HG03097 (cell line): ENCODE measurements around the gene MRPL11.
"Not testable (repeated sequence)": the region's sequence is repeated elsewhere in the genome, so short reads cannot be mapped to it uniquely, and the experiment has no call there.

Source experiments
- ATAC-seq: cut with Tn5 transposase; IDR thresholded peaks from one replicate; pipeline ENCODE4 v1.9.1; 2021; ENCODE audit not compliant: unreplicated experiment, low FRiP score

The MRPL11 gene

DNA sequence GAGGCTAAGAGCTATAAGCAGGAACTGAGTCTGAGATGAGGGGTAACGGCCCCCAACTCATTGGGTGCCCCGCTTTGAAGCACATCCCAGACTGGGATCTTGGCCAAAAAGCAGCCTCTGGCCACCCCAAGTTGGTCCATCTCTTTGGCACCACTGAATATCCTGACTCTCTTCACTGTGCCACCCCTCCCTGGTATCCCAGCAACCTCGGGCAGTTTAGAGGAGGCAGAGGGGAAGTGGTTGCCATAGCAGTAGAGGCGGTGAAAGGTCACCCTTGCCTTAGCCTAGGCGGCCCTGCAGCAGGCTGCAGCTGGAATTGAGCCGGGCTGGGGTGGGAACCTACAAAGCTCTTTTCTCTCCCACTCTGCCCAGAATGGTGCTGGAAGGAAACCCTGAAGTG lies 29.1 kb upstream of the MRPL11 start:
- ATAC-seq = no peak

DNA sequence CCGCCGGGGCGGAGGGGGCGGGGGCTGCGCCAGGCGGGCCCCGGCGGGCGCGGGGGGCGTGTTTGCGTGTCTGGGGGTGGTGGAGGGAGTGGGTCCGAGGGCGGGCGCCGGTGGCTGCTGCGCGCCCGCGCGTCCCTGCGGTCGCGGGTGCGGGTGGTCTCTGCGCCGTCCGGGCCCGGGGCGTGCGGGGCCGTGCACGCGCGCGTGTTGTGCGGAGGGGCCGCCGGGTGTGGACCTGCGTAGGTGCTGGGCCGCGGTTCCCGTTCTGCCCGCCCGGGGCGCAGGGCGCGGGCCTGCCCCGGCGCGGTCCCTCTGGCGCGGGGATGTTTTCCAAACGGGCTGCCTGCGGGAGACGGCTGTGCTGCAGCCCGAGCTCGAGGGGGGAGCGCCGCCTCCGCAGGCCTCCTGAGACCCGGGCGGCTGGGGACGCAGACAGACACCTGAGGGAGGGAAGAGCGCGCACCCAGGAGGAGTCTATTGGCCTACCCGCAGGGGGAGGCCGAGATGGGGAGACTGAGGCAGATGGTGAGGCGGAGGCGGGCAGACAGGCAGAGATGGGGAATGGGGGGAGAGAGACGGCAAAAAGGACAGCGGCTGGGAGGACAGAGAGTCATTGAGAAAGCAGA lies 28.5 kb upstream of the MRPL11 start:
- ATAC-seq = no peak

DNA sequence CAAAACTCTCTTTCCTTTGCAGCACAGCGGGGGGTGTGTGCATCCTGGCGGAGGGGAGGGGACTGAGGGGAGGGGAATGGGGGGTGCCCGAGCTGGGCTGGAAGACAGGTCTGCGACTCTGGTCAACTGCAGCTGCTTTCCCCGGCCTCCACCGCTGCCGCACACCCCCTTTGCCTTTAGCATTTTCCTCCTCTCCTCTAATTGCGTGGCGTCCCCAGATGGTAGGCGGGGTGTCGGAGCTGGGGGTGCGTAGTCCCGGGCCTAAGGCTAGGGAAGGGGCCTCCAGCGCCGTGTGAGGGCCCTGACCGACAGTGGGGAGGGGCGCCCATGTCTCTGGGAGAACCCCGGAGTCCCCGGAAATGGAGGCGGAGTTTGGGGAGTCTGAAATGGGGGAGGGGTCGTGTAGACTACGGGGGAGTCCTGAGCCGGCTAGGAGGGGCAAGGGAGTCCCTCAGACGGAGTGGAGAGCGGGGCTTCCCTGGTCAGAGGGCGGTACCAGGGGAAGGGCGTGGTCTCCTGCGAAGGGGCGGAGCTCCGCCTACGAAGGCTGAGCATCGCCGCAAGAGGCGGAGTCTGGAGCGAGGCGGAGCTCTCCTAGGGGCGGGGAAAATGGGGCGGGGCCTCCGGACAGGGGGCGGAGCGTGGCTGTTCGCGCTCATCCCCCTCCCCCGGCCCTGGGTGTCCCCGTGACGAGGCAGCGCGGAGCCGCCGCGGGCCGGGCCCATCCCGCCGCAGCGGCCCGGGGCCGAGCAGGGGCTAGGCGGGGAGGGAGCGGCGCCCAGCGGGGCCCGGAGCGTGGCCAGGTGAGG lies 27.8 kb upstream of the MRPL11 start, which contains the start of gene PELI3:
Gene PELI3 (plus strand): TSS at position 681 of the 809 bp plus-strand sequence. CDS start 1,224 bp downstream, outside the sequence.
- peak; percentile 69 for ATAC-seq

DNA sequence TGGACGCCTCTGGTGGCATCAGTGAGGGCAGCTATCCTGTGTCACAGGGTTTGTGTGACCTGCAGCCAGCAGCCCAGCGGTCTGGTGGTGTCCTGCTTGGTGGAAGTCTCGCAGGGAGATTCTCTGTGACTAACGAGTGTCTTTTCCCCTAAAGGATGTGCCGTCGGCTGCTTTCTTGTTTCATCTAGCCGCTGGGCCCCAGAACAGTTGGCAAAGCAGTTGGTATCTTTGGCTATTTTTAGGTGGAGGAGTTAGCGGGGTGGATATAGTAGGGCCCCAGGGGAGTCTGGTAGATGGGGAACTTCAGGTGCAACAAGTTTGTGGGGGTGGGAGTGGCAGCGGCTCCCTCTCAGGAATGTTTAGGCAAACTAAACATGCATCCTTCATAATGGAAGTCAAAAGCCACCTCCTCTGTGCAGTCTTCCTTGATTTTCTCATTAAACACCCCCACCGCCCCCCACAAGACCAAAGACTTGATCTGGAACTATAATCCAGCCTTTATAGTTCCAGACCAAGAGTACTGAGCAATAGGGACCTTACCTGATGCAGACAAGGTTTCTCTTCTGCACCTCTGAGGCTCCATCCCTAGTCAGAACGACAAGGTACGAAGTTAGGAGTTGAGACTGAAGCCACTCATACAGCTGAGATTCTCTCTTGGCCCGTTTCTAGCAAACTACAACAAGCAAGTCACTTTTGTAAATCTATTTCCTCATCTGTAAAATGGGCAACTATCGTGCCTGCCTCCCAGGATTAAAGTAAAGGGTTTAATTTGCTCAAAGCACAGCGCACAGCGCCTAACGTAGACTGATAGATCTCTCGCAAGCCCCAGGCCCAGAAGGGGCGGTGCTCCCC lies 27.0 kb upstream of the MRPL11 start:
- no peak for ATAC-seq

DNA sequence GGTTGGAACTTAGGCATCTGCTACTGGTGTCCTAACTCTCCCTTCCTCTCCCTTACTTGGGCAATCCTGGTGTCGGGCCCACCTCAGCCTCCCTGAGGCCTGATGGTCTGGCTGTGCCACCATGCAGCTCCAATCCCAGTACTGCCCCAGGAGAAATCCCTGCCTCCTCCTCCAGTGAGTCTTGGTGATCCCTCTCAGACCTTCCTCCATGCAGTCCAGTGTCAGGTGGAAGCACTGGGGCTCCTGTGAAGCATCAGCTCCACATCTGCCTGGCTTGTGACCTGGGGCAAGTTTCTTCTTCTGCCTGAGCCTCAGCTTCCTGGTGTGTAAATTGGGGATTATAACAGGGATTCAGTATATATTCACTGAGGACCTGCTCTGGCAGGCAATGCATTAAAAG lies 26.3 kb upstream of the MRPL11 start:
- ATAC-seq = no peak

DNA sequence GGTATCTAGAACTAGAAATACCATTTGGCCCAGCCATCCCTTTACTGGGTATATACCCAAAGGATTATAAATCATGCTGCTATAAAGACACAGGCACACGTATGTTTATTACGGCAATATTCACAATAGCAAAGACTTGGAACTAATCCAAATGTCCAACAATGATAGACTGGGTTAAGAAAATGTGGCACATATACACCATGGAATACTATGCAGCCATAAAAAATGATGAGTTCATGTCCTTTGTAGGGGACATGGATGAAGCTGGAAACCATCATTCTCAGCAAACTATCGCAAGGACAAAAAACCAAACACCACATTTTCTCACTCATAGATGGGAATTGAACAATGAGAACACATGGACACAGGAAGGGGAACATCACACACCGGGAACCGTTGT lies 25.5 kb upstream of the MRPL11 start:
- not testable (repeated sequence) for ATAC-seq

DNA sequence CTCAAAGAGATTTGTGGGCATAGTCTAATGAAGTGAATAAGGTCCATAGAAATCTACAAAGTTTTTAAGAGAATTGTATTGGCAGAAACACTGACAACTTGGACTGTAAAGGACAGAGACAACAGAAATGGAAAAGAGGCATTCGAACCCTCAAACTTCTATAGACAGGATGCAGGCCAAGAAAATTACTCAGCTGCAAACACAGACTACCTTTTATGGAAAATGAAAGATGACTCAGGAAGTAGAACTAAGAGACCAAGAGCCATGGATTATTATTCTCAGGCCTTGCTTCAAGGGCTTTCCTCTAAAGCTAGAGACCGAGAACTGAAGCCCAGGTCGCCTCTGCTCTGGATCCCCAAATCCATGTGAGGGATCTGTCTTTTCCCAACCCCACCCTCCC lies 24.3 kb upstream of the MRPL11 start:
- no peak for ATAC-seq

DNA sequence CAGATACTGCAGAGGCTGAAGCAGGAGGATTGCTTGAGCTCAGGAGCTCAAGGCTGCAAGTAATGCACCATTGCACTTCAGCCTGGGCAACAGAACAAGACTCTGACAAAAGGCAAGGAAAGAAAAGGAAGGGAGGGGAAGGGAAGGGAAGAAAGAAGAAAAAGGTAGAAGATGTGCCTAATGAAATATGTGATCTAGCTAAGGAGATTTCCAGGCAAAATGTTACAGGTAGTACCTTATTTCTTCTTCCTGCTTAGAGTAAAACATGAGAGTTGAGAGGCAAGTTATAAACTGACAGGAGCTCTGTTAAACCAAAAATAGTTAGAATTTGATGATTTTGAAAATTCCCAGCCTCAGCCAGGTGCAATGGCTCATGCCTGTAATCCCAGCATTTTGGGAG lies 23.4 kb upstream of the MRPL11 start:
- no peak for ATAC-seq

DNA sequence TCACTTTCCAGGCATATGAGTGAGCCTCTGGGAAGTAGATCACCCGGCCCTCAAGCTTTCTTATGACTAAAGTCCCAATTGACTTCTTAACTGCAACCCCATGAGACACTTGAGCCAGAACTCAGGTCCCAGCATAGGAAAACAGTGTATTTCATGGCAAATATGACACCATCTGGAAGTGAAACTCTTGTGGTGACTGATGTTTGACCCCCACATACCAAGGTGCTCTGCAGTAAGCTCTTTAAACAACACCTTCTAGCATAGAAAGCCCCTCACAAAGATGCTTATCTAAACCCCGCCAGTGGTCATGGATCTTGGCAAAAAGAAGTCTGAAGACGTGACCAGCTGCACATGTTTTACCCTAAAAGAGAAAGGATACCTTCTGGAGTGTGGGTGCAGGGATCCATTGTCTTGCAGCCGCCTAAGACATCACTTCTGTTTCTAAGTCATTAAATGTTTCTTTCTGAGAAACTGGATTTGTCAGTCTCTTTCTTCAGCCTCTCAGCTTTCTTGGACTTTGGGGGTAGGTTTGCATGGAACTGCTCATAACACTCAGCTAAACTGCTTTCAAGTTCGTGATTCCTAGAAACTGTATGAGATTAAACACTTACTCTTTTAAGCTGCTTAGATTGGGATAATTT lies 20.6 kb upstream of the MRPL11 start:
- ATAC-seq = no peak

DNA sequence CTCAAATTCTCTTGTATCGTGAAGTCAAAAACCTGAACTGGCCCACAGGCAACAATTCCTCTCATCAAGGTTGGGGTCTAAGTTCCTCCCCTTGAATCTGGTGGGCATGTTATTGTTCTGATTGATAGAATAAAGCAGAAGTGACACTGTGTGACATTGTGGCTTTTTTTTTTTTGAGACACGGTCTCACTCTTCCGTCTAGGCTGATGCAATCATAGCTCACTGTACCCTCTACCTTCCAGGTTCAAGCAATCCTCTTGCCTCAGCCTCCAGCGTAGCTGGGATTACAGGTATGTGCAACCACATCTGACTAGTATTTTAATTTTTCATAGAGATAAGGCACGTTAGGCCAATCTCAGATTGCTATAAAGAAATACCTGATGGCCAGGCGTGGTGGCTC lies 19.2 kb upstream of the MRPL11 start:
- ATAC-seq = no peak

DNA sequence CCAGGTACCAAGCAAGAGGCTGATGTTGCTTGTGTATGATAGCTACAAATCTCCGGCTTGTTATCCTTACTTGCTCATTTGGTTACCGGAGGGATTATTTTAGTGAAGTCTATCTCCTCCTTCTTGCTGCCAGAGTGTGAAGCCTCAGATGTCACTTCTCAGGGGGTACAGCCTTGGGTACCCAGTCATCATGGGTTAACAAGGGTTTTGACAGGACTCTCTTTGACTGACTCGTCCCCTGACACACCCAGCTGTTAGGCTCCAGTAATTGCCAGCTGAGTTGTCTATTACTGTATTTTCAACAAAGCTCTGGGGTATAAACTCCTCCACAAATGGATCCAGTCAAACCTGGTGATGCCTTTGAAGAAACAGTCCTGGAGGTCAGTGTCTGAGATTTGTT lies 16.2 kb upstream of the MRPL11 start:
- no peak for ATAC-seq

DNA sequence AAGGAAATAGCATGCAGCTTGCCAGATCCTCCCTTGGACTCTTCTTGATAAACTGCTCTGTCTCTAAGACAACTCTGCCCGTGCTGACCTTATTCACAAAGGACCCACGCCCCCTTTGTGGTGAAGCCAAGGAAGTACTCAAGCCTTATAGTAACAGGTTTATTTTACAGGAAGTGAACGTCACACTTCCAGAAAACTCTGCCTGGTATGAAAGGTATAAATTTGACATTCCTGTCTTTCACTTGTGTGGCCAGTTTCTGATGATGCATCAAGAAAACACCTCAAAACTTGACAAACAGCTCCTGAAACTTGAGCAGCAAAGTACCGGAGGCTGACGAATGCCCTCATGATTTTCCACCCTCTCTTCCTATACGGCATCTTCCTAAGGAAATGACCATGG lies 15.6 kb upstream of the MRPL11 start:
- no peak for ATAC-seq

DNA sequence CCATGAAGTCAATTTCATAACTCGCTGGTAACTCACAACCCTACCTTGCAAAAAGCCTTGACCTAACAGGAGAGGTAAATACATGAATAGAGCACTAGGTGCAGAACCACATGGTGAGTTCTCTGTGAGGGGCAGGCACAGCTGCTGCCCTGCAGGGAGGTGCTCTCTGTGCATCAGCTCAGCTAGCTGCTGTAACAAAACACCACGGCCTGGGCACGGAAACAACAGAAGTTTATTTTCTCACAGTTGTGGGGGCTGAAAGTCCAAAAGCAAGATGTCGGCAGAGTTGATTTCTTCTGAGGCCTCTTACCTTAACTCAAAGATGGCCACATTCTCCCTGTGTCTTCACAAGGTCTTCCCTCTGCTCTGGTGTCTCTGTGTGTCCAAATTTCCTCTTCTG lies 13.0 kb upstream of the MRPL11 start:
- ATAC-seq = no peak

DNA sequence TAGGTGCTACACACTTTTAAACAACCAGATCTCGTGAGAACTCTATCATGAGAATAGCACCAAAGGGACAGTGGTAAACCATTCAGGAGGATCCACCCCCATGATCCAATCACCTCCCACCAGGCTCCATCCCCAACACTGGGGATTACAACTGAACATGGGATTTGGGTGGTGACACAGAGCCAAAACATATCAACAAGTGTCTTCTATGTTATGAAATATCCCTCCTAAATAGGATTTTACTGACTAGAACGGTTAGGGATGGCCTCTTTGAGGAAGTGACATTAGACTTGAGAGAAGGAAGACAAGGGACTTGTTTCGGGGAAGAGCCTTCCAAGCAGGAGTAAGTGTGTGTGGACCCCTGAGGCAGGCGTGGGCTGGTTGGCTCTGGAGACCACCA lies 11.9 kb upstream of the MRPL11 start:
- ATAC-seq = no peak

DNA sequence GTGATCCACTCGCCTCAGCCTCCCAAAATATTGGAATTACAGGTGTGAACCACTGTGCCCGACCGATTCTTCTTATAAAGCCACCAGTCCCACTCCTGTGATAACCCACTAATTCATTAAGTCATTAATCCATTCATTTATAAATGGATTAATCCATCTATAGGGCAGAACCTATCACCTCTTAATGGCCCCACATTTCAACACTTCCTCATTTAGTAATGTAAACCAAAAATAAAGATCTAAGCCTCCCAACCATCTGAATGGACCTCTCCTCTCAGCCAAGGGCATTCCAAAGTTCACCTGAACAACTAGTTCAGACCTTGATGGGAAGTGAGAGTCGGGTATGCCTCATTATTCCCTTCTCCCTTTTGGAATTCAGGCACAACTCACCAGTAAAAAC lies 9.9 kb upstream of the MRPL11 start:
- no peak for ATAC-seq

DNA sequence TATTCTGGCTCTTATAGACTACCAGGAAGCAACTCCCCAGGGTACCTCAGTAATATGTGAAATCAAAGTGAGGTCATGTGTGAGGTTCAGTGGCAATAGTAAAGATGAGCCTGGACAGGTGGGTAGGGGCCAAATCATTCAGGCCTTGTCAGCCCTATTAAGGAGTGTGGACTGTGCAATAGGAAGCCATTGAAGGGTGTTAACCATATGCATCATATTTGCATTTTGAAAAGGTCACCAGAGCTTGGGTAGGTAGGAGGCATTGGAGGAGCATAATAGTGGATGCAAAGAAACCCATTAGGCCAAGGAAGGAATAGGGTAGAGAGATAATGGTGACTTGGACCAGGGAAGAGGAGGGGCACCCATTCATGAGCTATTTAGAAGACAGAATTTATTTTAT lies 8.4 kb upstream of the MRPL11 start:
- ATAC-seq = no peak

DNA sequence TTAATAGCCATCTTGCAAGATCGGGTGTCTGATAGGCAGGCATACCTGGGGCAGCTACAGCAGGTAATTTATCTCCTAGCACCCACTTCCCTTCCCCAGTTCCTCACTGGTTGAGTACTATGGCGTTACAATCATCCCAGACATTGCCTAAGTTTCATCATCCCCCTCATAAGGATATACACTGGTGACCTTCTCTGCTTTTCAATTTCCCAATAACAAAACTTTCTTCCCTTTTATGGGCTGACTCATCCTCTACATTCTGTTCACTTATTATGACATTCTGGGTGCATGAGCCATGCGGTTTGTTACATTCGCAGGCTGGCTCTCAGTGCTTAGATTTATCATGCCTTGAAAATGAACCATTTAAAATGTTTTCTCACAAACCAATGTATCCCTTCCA lies 5.0 kb upstream of the MRPL11 start:
- no peak for ATAC-seq

DNA sequence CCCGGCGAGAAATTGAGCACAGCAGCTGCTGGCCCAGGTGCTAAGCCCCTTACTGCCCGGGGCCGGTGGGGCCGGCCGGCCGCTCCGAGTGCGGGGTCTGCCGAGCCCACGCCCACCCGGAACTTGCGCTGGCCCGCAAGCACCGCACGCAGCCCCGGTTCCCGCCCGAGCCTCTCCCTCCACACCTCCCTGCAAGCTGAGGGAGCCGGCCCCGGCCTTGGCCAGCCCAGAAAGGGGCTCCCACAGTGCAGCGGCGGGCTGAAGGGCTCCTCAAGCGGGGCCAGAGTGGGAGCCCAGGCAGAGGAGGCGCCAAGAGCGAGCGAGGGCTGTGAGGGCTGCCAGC lies 2.3 kb upstream of the MRPL11 start:
- ATAC-seq = not testable (repeated sequence)

DNA sequence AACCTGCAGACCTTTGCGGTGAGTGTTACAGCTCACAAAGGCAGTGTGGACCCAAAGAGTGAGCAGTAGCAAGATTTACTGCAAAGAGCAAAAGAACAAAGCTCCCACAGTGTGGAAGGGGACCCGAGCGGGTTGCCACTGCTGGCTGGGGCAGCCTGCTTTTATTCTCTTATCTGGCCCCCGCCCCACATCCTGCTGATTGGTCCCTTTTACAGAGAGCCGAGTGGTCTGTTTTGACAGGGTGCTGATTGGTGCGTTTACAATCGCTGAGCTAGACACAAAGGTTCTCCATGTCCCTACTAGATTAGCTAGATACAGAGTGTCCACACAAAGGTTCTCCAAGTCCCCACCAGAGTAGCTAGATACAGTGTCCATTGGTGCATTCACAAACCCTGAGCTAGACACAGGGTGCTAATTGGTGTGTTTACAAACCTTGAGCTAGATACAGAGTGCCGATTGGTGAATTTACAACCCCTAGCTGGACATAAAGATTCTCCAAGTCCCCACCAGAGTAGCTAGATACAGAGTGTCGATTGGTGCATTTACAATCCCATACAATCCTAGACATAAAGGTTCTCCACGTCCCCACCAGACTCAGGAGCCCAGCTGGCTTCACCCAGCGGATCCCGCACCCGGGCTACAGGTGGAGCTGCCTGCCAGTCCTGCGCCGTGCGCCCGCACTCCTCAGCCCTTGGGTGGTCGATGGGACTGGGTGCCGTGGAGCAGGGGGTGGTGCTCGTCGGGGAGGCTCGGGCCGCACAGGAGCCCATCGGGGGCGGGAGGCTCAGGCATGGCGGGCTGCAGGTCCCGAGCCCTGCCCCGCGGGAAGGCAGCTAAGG lies 1.7 kb upstream of the MRPL11 start:
- ATAC-seq = not testable (repeated sequence)

DNA sequence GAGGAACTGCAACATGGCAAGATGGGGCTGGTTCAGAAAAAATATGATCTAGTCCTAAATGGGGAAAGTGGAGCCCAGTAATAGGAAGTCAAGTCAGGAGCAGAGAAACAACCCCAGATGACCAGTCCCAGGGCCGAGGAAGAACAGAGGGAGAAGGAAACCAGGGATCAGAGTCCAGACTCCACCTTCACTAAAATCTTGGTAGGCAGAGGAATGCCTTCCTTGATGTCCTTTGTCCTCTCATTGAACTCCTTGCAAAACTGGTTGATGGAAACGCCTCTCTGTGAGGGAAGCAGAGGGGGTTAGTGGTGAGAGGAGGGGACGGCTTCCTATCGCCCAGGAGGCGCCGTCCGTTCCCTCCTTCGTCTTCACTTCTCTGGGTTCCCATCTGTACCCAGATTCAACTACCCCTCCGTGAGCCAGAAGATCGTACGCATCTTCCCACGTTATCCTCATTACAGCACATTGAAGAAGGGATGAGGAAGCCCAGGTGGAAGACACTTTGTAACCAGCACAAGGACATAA lies 607 bp downstream of the MRPL11 start:
- no peak for ATAC-seq
